T1000 (cell line): ENCODE data around the gene PAPPA.

ENCODE experiments used
- DNase-seq: peaks from one replicate; lab custom pipeline; 2025; ENCODE audit warnings: mixed read lengths; lab: John Stamatoyannopoulos, UW

Gene PAPPA

GRCh38 chr9:116153765-116154333, at the start of gene PAPPA:
TSS of gene PAPPA (plus strand) at chr9:116153791. CDS start at chr9:116154173, 382 bp downstream.
- DNase-seq = no peak

GRCh38 chr9:116103976-116104820, 49.4 kb upstream of the PAPPA start:
- no peak for DNase-seq

- no peak for DNase-seq
Measured at GRCh38 chr9:116112236-116112635, 41.4 kb upstream of the PAPPA start.

GRCh38 chr9:116115761-116116353, 37.7 kb upstream of the PAPPA start:
- no peak for DNase-seq

GRCh38 chr9:116116393-116116792, 37.2 kb upstream of the PAPPA start:
- DNase-seq = no peak

- DNase-seq = no peak
Measured at GRCh38 chr9:116123171-116123570, 30.4 kb upstream of the PAPPA start.

- no peak for DNase-seq
Measured at GRCh38 chr9:116124472-116125040, 29.0 kb upstream of the PAPPA start.

GRCh38 chr9:116133163-116133562, 20.4 kb upstream of the PAPPA start:
- DNase-seq = no peak

GRCh38 chr9:116134975-116135374, 18.6 kb upstream of the PAPPA start:
- DNase-seq = no peak

- no peak for DNase-seq
Measured at GRCh38 chr9:116137010-116137409, 16.6 kb upstream of the PAPPA start.

GRCh38 chr9:116137581-116137980, 16.0 kb upstream of the PAPPA start:
- no peak for DNase-seq

GRCh38 chr9:116141864-116142561, 11.6 kb upstream of the PAPPA start:
- DNase-seq = no peak

GRCh38 chr9:116142706-116143492, 10.7 kb upstream of the PAPPA start:
- DNase-seq = no peak

GRCh38 chr9:116144038-116144437, 9.6 kb upstream of the PAPPA start:
- no peak for DNase-seq

GRCh38 chr9:116144555-116144954, 9.0 kb upstream of the PAPPA start:
- DNase-seq = no peak

- no peak for DNase-seq
Measured at GRCh38 chr9:116145036-116145435, 8.6 kb upstream of the PAPPA start.

- no peak for DNase-seq
Measured at GRCh38 chr9:116147821-116148220, 5.8 kb upstream of the PAPPA start.

GRCh38 chr9:116149844-116150243, 3.7 kb upstream of the PAPPA start:
- no peak for DNase-seq

- DNase-seq = no peak
Measured at GRCh38 chr9:116151199-116151598, 2.4 kb upstream of the PAPPA start.

GRCh38 chr9:116151966-116152381, 1.6 kb upstream of the PAPPA start:
- DNase-seq = no peak

- DNase-seq = no peak
Measured at GRCh38 chr9:116152390-116152789, 1.2 kb upstream of the PAPPA start.
